Keratinocyte (primary cell): Measurements from ENCODE around the gene BAG5. TPM values are rescaled to one million over a fixed set of nuclear protein-coding genes. Genes with fewer than 3 reads are reported as not detected.

Experiments
- DNase-seq: peaks from one replicate; pipeline ENCODE4 v3.0.0-alpha.2; 2011; ENCODE audit warnings: low read depth, missing footprints, low spot score
- FAIRE-seq: peaks from 2 replicates; lab custom pipeline; 2011; peaks lifted over from hg19 to GRCh38; lab: Jason Lieb, UNC
- H2AFZ ChIP-seq: 2 replicates; pipeline ENCODE4 v1.6.0; 2012; ENCODE audit warnings: low read length, control low read depth, inconsistent platforms; ENCODE audit not compliant: control insufficient read depth
- H3K27ac ChIP-seq: 2 replicates; pipeline ENCODE4 v1.5.1; 2011; ENCODE audit warnings: low read length; ENCODE audit not compliant: control insufficient read depth, insufficient read depth
- H3K27me3 ChIP-seq: 3 replicates; pipeline ENCODE4 v1.6.0; 2011; ENCODE audit warnings: low read length; ENCODE audit not compliant: control insufficient read depth, insufficient read depth; ENCODE audit errors: extremely low read depth
- H3K36me3 ChIP-seq, 2 experiments: 2 replicates in 1 of 2; 3 replicates in 1 of 2; pipeline ENCODE4 v1.5.1; 2011; ENCODE audit warnings: low read length in 2 of 2, mild to moderate bottlenecking in 1 of 2; ENCODE audit not compliant: control insufficient read depth in 2 of 2, insufficient read depth in 2 of 2; ENCODE audit errors: extremely low read depth in 1 of 2
- H3K4me1 ChIP-seq: 3 replicates; pipeline ENCODE4 v1.5.1; 2011; ENCODE audit warnings: low read length; ENCODE audit not compliant: control insufficient read depth, insufficient read depth; ENCODE audit errors: extremely low read depth
- H3K4me2 ChIP-seq: 3 replicates; pipeline ENCODE4 v1.6.0; 2011; ENCODE audit warnings: low read depth, low read length; ENCODE audit not compliant: control insufficient read depth, insufficient read depth; ENCODE audit errors: extremely low read depth
- H3K4me3 ChIP-seq, 3 experiments: fragments of 200-600 bp in 1 of 3; sonication (generic) in 1 of 3; 2 replicates in 2 of 3; 3 replicates in 1 of 3; pipeline ENCODE4 v1.5.1; 2011 to 2016; ENCODE audit warnings: low read length in 3 of 3, mild to moderate bottlenecking in 3 of 3, control low read depth in 2 of 3, inconsistent platforms in 1 of 3, low read depth in 1 of 3, mixed read lengths in 1 of 3, mixed run types in 1 of 3, moderate library complexity in 1 of 3; ENCODE audit not compliant: control insufficient read depth in 2 of 3, insufficient read depth in 2 of 3; ENCODE audit errors: extremely low read depth in 1 of 3
- H3K79me2 ChIP-seq: 2 replicates; pipeline ENCODE4 v1.6.0; 2012; ENCODE audit warnings: low read length; ENCODE audit not compliant: control insufficient read depth, insufficient read depth
- H3K9ac ChIP-seq: 3 replicates; pipeline ENCODE4 v1.6.0; 2011; ENCODE audit warnings: low read length; ENCODE audit not compliant: control insufficient read depth, insufficient read depth; ENCODE audit errors: extremely low read depth
- H3K9me1 ChIP-seq: 3 replicates; pipeline ENCODE4 v1.6.0; 2011; ENCODE audit warnings: low read length; ENCODE audit not compliant: control insufficient read depth, insufficient read depth; ENCODE audit errors: extremely low read depth
- H3K9me3 ChIP-seq: 2 replicates; pipeline ENCODE4 v1.5.1; 2012; ENCODE audit warnings: low read depth, low read length; ENCODE audit not compliant: control insufficient read depth
- H4K20me1 ChIP-seq: 3 replicates; pipeline ENCODE4 v1.6.0; 2011; ENCODE audit warnings: low read length; ENCODE audit not compliant: control insufficient read depth, insufficient read depth; ENCODE audit errors: extremely low read depth
- CTCF ChIP-seq, 3 experiments: IDR thresholded peaks in 1 of 3; conservative IDR thresholded peaks in 1 of 3; optimal IDR thresholded peaks in 1 of 3; 2 replicates in 2 of 3; 3 replicates in 1 of 3; pipeline versions ENCODE3 to v1.5.1; 2011; ENCODE audit warnings: low read length in 3 of 3, mild to moderate bottlenecking in 3 of 3, moderate library complexity in 2 of 3, control low read depth in 1 of 3, inconsistent platforms in 1 of 3; ENCODE audit not compliant: insufficient read depth in 2 of 3; ENCODE audit errors: extremely low read depth in 1 of 3
- EZH2 ChIP-seq: IDR thresholded peaks from one replicate; pipeline ENCODE4 v1.6.1; 2012; ENCODE audit warnings: inconsistent platforms, mild to moderate bottlenecking, low read length, moderate library complexity
- dilution Hi-C: fragments of 300-500 bp; cut with MboI; formaldehyde crosslinking; loops from one replicate; pipeline ENCODE4 v1.7.0; 2020; ENCODE audit warnings: low sequenced_read_pairs; ENCODE audit not compliant: extremely low pct_ligation_motif_present
- polyA plus RNA-seq, 5 experiments: library from polyadenylated mRNA; depleted of rRNA in 3 of 5; stranded (reverse) in 3 of 5; stranded (forward) in 1 of 5; unstranded in 1 of 5; fragments of >200 nt; gene quantifications; 1 replicate in 1 of 5; 2 replicates in 3 of 5; 3 replicates in 1 of 5; pipeline versions ENCODE4 v1.2.1 to v1.2.3, GENCODE V29; 2011 to 2012; ENCODE audit warnings: missing spikeins in 2 of 5, low read depth in 1 of 5, low replicate concordance in 1 of 5

Gene BAG5
- polyA plus RNA-seq, 1 donor (not counting 4 experiments of a cell fraction or from before 2014, with no cell fraction given), result 14.4 TPM

- H3K27me3 ChIP-seq, result no peaks in the 10 kb centered on the region
- peaks cover 4% of the 10 kb centered on the region for H3K9me1 ChIP-seq
- TF ChIP-seq EZH2, result no peak
- no peak for TF ChIP-seq CTCF (optimal IDR thresholded peaks at IDR 0.05 in 1 of 3, IDR thresholded peaks at IDR 0.05 in 1 of 3, conservative IDR thresholded peaks at IDR 0.05 in 1 of 3; ENCODE audit: extremely low read depth in 1 of 3, insufficient read depth in 2 of 3, low read length in 3 of 3)
- no peak overlapping the region for H3K9ac ChIP-seq
- no peak for DNase-seq
- dilution Hi-C loops, result no loop called here
- H3K4me2 ChIP-seq, result no peak overlapping the region
- no peaks in the 10 kb centered on the region for H3K9me3 ChIP-seq
- peaks cover 23 to 35% of the 10 kb centered on the region in 2 experiments for H3K36me3 ChIP-seq
- FAIRE-seq, result no peak
- no peaks in the 10 kb centered on the region for H3K79me2 ChIP-seq
- no peak overlapping the region for H3K4me3 ChIP-seq
- peaks cover 15% of the 10 kb centered on the region for H3K4me1 ChIP-seq
- peaks cover 5% of the 10 kb centered on the region for H4K20me1 ChIP-seq
- H2AFZ ChIP-seq, result no peak overlapping the region
- H3K27ac ChIP-seq, result no peak overlapping the region
Observed at GRCh38 chr14:103510724-103511693, 51.4 kb downstream of the BAG5 start.

GRCh38 chr14:103509864-103510723 lies 52.4 kb downstream of the BAG5 start:
- FAIRE-seq (no peak), DNase-seq (no peak)
- H3K27ac ChIP-seq, result no peak overlapping the region
- H3K4me2 ChIP-seq, result no peak overlapping the region
- TF ChIP-seq EZH2, result no peak
- TF ChIP-seq CTCF (optimal IDR thresholded peaks at IDR 0.05 in 1 of 3, IDR thresholded peaks at IDR 0.05 in 1 of 3, conservative IDR thresholded peaks at IDR 0.05 in 1 of 3; ENCODE audit: extremely low read depth in 1 of 3, insufficient read depth in 2 of 3, low read length in 3 of 3), result no peak
- no peak overlapping the region for H2AFZ ChIP-seq
- H3K4me1 ChIP-seq, result peaks cover 15% of the 10 kb centered on the region
- peaks cover 5% of the 10 kb centered on the region for H4K20me1 ChIP-seq
- no peaks in the 10 kb centered on the region for H3K27me3 ChIP-seq
- H3K9me3 ChIP-seq, result no peaks in the 10 kb centered on the region
- no peak overlapping the region for H3K9ac ChIP-seq
- no peaks in the 10 kb centered on the region for H3K79me2 ChIP-seq
- H3K9me1 ChIP-seq, result peaks cover 4% of the 10 kb centered on the region
- H3K36me3 ChIP-seq, result peaks cover 30 to 37% of the 10 kb centered on the region in 2 experiments
- dilution Hi-C loops, result no loop called here
- no peak overlapping the region for H3K4me3 ChIP-seq
